ENCODE measurements around the gene FOXP1.

GRCh38 chr3:71559021-71559420 is 24.5 kb downstream of the FOXP1 start:
- no peak for TF ChIP-seq CTCF (conservative IDR thresholded peaks at IDR 0.05 in 1 of 2, IDR thresholded peaks at IDR 0.05 in 1 of 2; ENCODE audit: extremely low read depth in 1 of 2, insufficient read depth in 1 of 2, low read depth in 1 of 2, low read length in 2 of 2)
- TF ChIP-seq EZH2 (IDR thresholded peaks at IDR 0.05; ENCODE audit: borderline replicate concordance, low read length) = no peak

Measured in mammary epithelial cell (primary cell).